DMS 273 (cell line): Measurements from ENCODE around the gene ZNF846.
A peak's percentile ranks its signal among the peaks of the same experiment; 100 is the strongest.
"Not testable (repeated sequence)": the region's sequence is repeated elsewhere in the genome, so short reads cannot be mapped to it uniquely, and the experiment has no call there.

Source experiments
- DNase-seq: peaks from one replicate; lab custom pipeline; 2025; ENCODE audit not compliant: unreplicated experiment; lab: John Stamatoyannopoulos, UW

Gene ZNF846

GRCh38 chr19:9768175-9769112 is at the start of gene ZNF846:
TSS of gene ZNF846 (minus strand) at chr19:9768738. CDS start at chr19:9764950, 3,788 bp downstream.
- DNase-seq: peak; percentile 99

- DNase-seq: no peak
Observed at GRCh38 chr19:9818175-9818733, 49.7 kb upstream of the ZNF846 start.

GRCh38 chr19:9811139-9811538 is 42.6 kb upstream of the ZNF846 start:
- no peak for DNase-seq

- no peak for DNase-seq
Observed at GRCh38 chr19:9808855-9809824, 40.6 kb upstream of the ZNF846 start.

DNA sequence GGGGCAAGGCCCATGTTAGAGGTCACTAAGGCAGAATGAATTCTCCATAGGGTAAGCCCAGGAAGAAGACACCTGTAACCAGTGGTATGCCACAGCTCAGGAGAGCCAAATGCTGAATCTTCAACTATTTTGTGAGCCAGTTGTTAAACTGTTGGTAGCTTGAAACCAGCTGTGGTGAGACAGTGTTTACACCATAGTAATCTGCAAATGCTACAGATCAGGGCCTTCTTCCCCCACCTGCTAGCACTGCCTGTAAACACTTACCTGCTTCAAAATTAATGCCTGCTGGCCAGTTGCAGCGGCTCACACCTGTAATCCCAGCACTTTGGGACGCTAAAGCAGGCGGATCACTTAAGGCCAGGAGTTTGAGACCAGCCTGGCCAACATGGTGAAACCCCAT is 38.3 kb upstream of the ZNF846 start:
- no peak for DNase-seq

DNA sequence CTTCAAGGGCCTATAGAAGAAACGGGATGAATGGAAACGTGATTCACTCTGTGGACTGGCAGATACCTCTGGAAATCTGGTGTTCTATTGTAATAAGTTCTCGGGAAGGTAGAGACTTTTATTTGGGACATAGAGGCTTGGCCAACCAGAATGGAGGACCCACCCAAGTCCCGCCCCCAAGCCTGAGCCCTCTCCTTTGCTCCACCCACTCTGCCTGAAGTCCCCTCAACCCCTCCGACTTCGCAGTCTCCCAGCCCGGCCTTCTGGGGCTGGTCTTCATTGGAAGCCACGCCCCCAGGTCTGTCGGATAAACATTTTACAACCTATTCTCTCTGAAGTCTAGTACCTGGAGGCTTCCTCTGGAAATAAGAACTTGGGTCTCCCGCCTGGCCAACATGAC is 33.4 kb upstream of the ZNF846 start:
- no peak for DNase-seq

DNA sequence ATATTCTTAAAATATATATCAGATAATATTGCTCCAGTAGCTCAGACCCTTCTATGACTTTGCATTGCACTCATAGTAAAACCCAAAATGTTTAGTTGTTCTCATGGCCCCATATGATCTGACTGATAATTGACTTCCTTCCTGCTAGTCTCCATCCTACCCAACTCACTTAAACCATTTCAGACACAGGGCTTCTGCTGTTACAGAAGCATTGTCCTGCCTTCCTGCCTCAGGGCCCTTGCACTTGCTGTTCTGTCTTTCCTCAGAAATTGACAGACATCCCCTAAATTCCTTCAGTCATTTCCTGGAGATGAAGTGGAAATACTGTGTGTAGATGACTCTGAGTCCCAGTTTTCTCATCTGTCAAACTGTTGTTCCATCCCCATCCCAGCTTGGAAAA is 30.6 kb upstream of the ZNF846 start:
- no peak for DNase-seq

DNA sequence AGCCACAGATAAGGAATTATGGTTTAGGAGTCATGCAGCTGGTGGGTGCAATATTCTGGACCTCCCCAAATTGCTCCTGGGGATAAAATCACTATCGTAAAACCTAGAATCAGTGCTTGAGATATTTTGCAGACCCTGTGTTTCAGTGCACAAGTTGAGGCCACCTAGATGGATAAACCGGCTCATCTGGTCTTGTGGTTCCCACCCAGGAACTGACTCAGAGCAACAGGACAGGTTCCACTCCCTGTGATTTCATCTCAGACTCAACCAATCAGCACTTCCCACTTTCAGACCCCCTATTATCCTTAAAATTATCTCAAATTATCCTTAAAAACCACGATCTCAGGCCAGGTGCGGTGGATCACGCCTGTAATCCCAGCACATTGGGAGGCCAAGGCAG is 29.3 kb upstream of the ZNF846 start:
- no peak for DNase-seq

GRCh38 chr19:9796113-9796773 is 27.7 kb upstream of the ZNF846 start:
- peak; percentile 93 for DNase-seq

DNA sequence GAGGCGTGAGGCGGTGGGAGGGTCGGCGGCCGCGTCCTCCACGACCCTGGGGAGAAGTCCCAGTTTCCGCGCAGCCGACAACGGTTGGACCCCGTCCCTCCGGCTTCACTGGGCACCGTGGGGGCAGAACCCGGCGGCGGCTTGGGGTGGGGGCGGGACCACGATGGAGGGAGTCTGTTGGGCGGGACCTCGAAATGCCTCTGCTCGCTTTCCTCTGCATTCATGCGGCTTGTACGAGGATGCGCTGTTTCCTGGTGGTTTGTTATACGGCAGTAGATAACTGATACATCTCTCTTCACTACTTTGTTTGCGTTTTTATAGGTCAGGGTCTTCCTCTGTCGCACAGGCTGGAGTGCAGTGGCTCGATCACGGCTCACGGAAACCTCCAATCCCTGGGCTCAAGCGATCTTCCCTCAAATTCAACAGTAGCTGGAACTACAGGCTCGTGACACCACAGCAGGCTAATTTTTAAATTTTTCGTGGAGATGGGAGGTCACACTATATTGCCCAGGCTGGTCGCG is 24.6 kb upstream of the ZNF846 start:
- DNase-seq: peak; percentile 54

- DNase-seq: peak; percentile 91
Observed at GRCh38 chr19:9792206-9793070, 23.9 kb upstream of the ZNF846 start.

DNA sequence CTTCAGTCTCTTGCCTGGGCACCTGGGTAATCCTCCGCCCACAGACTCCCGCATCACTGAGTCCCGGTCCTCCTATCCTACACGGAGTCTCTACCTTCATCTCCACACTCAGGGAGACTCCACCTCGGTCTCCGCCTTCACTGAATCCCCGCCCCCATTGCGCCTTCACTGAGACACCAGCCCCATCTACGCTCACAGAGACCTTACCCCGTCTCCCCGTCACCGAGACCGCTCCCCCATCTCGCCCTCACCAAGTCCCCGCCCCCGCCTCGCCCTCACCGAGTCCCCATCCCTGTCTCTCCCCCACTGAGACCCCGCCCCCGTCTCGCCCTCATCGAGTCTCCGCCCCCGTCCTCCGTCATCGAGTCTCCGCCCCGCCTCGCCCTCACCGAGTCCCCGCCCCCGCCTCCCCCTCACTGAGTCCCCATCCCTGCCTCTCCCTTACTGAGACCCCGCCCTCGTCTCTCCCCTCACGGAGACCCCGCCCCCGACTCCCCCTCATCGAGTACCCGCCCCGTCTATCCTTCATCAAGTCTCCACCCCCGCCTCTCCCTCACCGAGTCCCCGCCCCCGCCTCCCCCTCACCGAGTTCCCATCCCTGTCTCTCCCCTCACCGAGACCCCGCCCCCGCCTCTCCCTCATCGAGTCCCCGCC is 23.1 kb upstream of the ZNF846 start:
- peak; percentile 91 for DNase-seq

DNA sequence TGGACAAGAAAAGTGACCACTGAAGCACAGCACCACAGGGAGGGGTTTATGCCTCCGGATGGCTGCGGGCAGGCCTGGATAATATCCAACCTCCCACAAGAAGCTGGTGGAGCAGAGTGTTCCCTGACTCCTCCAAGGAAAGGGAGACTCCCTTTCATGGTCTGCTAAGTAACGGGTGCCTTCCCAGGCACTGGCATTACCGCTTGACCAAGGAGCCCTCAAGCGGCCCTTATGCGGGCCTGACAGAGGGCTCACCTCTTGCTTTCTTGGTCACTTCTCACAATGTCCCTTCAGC is 22.5 kb upstream of the ZNF846 start:
- DNase-seq: not testable (repeated sequence)

DNA sequence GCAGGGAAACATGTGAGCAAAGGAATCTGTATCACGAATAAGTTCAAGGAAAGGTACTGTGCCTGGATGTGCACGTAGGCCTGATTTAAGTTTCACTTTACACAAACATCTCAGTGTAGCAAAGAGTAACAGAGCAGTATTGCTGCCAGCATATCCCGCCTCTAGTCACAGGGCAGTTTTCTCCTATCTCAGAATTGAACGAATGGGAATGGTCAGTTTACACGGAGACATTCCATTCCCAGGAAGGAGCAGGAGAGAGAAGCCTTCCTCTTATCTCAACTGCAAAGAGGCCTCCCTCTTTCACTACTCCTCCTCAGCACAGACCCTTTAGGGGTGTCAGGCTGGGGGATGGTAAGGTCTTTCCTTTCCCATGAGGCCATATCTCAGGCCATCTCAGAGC is 21.0 kb upstream of the ZNF846 start:
- not testable (repeated sequence) for DNase-seq

DNA sequence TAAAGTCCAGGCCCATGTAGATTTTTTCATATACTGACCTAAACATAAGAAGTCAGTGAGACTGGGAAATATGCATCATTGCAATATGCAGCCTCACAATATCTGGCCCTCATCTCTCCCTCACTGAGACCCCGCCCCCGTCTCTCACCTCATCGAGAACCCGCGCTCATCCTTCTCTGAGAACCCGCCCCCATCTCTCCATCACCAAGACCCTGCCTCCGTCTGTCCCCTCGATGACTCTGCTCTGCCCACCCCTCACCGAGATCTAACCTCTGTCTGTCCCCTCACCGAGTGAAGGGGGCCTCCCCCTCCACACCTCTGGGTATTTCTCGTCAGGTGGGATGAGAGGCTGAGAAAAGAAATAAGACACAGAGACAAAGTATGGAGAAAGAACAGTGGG is 20.5 kb upstream of the ZNF846 start:
- DNase-seq: no peak

DNA sequence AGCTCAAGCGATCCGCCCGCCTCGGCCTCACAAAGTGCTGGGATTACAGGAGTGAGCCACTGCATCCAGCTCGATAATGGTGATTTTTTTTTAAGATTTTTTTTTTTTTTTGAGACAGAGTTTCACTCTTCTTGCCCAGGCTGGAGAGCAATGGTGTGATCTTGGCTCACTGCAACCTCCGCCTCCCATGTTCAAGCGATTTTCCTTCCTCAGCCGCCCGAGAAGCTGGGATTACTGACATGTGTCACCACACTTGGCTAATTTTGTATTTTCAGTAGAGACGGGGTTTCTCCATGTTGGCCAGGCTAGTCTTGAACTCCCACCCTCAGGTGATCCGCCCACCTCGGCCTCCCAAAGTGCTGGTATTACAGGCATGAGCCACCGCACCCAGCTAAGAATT is 20.1 kb upstream of the ZNF846 start:
- not testable (repeated sequence) for DNase-seq

- no peak for DNase-seq
Observed at GRCh38 chr19:9786819-9787218, 18.3 kb upstream of the ZNF846 start.

- DNase-seq: no peak
Observed at GRCh38 chr19:9786342-9786741, 17.8 kb upstream of the ZNF846 start.
